Astrocyte (in vitro differentiated cells and primary cell): ENCODE data around the gene SMCO1. TPM values are rescaled to one million over a fixed set of nuclear protein-coding genes. Genes with fewer than 3 reads are reported as not detected.
"Not testable (repeated sequence)": the region's sequence is repeated elsewhere in the genome, so short reads cannot be mapped to it uniquely, and the experiment has no call there.

ENCODE experiments used
- DNase-seq: peaks from one replicate; pipeline ENCODE4 v3.0.0-alpha.2; 2010; ENCODE audit warnings: low read depth
- FAIRE-seq: peaks from 2 replicates; lab custom pipeline; 2011; peaks lifted over from hg19 to GRCh38; lab: Jason Lieb, UNC
- H2AFZ ChIP-seq: 2 replicates; pipeline ENCODE4 v1.6.0; 2012; ENCODE audit warnings: low read depth, low read length, inconsistent platforms
- H3K27ac ChIP-seq: 2 replicates; pipeline ENCODE4 v1.5.1; 2011; ENCODE audit warnings: low read depth, low read length, inconsistent platforms
- H3K27me3 ChIP-seq: 2 replicates; pipeline ENCODE4 v1.6.0; 2011; ENCODE audit warnings: low read length, inconsistent platforms; ENCODE audit not compliant: insufficient read depth
- H3K36me3 ChIP-seq: 2 replicates; pipeline ENCODE4 v1.5.1; 2011; ENCODE audit warnings: low read length, inconsistent platforms; ENCODE audit not compliant: insufficient read depth
- H3K4me1 ChIP-seq: 2 replicates; pipeline ENCODE4 v1.5.1; 2011; ENCODE audit warnings: low read length, inconsistent platforms; ENCODE audit not compliant: insufficient read depth
- H3K4me2 ChIP-seq: 2 replicates; pipeline ENCODE4 v1.6.0; 2012; ENCODE audit warnings: low read length, inconsistent platforms
- H3K4me3 ChIP-seq: 2 replicates; pipeline ENCODE4 v1.5.1; 2011; ENCODE audit warnings: low read depth, mild to moderate bottlenecking, low read length, inconsistent platforms; ENCODE audit not compliant: insufficient read depth
- H3K79me2 ChIP-seq: 2 replicates; pipeline ENCODE4 v1.6.0; 2012; ENCODE audit warnings: mild to moderate bottlenecking, low read length, inconsistent platforms; ENCODE audit not compliant: insufficient read depth
- H3K9ac ChIP-seq: 2 replicates; pipeline ENCODE4 v1.6.0; 2012; ENCODE audit warnings: mild to moderate bottlenecking, low read length, inconsistent platforms
- H3K9me3 ChIP-seq: 2 replicates; pipeline ENCODE4 v1.5.1; 2012; ENCODE audit warnings: low read depth, mild to moderate bottlenecking, low read length, inconsistent platforms; ENCODE audit not compliant: insufficient read depth
- H4K20me1 ChIP-seq: 2 replicates; pipeline ENCODE4 v1.6.0; 2012; ENCODE audit warnings: low read length, inconsistent platforms; ENCODE audit not compliant: insufficient read depth
- H3K27ac Mint-ChIP-seq: one replicate; pipeline ENCODE4 v1.8.0; 2021; ENCODE audit warnings: mild to moderate bottlenecking, mixed read lengths; ENCODE audit not compliant: unreplicated experiment
- H3K27me3 Mint-ChIP-seq: one replicate; pipeline ENCODE4 v1.8.0; 2021; ENCODE audit warnings: low read depth, mixed read lengths; ENCODE audit not compliant: unreplicated experiment
- H3K36me3 Mint-ChIP-seq: one replicate; pipeline ENCODE4 v1.8.0; 2021; ENCODE audit warnings: low read depth, mixed read lengths; ENCODE audit not compliant: unreplicated experiment
- H3K4me1 Mint-ChIP-seq: one replicate; pipeline ENCODE4 v1.8.0; 2021; ENCODE audit warnings: low read depth, mixed read lengths; ENCODE audit not compliant: unreplicated experiment
- H3K4me3 Mint-ChIP-seq: one replicate; pipeline ENCODE4 v1.8.0; 2021; ENCODE audit warnings: mild to moderate bottlenecking, moderate library complexity, mixed read lengths; ENCODE audit not compliant: unreplicated experiment
- H3K9me3 Mint-ChIP-seq: one replicate; pipeline ENCODE4 v1.8.0; 2021; ENCODE audit warnings: mild to moderate bottlenecking, mixed read lengths; ENCODE audit not compliant: unreplicated experiment
- EZH2 ChIP-seq: IDR thresholded peaks from 2 replicates; pipeline ENCODE4 v1.6.1; 2012; ENCODE audit warnings: mild to moderate bottlenecking, low read length, inconsistent platforms; ENCODE audit not compliant: insufficient read depth
- total RNA-seq: library from RNA; stranded (reverse); gene quantifications from 2 replicates; pipeline ENCODE4 v1.2.1, GENCODE V29; 2021
- TF ChIP-seq, protein P1 (sequence below): IDR thresholded peaks from 2 replicates; pipeline ENCODE4 v1.5.1; 2011; ENCODE audit warnings: low read depth, mild to moderate bottlenecking, inconsistent platforms, low read length, moderate library complexity; ENCODE audit not compliant: insufficient read depth

SMCO1 gene
- total RNA-seq, 1 donor from 2014 or later: not detected

DNA sequence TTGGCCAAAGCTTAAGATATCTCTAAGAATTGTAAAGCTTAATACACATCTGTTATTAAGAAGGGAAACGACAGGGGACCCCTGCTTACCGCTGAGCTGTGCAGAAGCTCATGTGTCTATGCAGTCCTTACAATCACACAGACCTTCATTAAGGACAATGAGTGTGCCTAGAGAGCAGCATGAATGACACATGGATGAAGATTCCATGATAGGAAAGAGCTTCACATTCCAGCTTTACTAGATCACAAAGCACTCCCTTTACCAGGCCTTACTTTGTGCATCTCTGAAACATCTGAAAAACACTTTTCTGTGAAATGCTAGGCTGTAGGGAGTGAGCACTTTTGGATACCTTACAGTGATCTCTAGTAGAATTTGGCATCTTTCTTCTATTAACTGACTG is 43.6 kb downstream of the SMCO1 start:
- Histone ChIP-seq H3K27ac (no peak overlapping the region), H3K27me3 (no peaks in the 10 kb centered on the region)

DNA sequence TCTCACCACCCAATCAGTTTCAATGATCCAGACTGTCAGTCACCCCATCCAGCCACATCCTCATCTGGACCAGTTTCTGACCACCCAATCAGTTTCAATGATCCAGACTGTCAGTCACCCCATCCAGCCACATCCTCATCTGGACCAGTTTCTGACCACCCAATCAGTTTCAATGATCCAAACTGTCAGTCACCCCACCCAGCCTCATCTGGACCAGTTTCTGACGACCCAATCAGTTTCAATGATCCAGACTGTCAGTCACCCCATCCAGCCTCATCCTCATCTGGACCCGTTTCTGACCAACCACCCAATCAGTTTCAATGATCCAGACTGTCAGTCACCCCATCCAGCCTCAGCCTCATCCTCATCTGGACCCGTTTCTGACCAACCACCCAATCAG is 45.0 kb downstream of the SMCO1 start:
- H3K4me2 ChIP-seq, H3K27me3 ChIP-seq, FAIRE-seq, H3K4me3 ChIP-seq, H3K4me1 ChIP-seq, H3K27ac Mint-ChIP-seq, H3K27me3 Mint-ChIP-seq, H3K4me1 Mint-ChIP-seq, H3K27ac ChIP-seq, H3K9me3 ChIP-seq, H3K9me3 Mint-ChIP-seq, H3K9ac ChIP-seq, H3K36me3 Mint-ChIP-seq, H2AFZ ChIP-seq, DNase-seq, H3K4me3 Mint-ChIP-seq: not testable (repeated sequence)
- H4K20me1 ChIP-seq: peaks cover 24% of the 10 kb centered on the region
- H3K36me3 ChIP-seq: peaks cover 34% of the 10 kb centered on the region
- peaks cover 24% of the 10 kb centered on the region for H3K79me2 ChIP-seq

More for the DNA sequence above, 43.6 kb downstream of the SMCO1 start:
- DNase-seq (peak; percentile 9), FAIRE-seq (no peak)
- H3K9ac ChIP-seq: no peak overlapping the region
- Mint-ChIP-seq H3K4me1 (peaks cover 4% of the 10 kb centered on the region), H3K27me3 (no peaks in the 10 kb centered on the region), H3K9me3 (no peaks in the 10 kb centered on the region), H3K4me3 (no peak overlapping the region), H3K36me3 (peaks cover 7% of the 10 kb centered on the region), H3K27ac (peak overlapping the region; percentile 9)
- no peak overlapping the region for H2AFZ ChIP-seq
- no peak overlapping the region for H3K4me2 ChIP-seq
- H3K36me3 ChIP-seq: peaks cover 38% of the 10 kb centered on the region
- no peaks in the 10 kb centered on the region for H3K4me1 ChIP-seq
- H3K79me2 ChIP-seq: peaks cover 24% of the 10 kb centered on the region
- H4K20me1 ChIP-seq: peaks cover 24% of the 10 kb centered on the region
- no peak overlapping the region for H3K4me3 ChIP-seq
- no peaks in the 10 kb centered on the region for H3K9me3 ChIP-seq
- TF ChIP-seq EZH2: no peak
- TF ChIP-seq, protein P1, sequence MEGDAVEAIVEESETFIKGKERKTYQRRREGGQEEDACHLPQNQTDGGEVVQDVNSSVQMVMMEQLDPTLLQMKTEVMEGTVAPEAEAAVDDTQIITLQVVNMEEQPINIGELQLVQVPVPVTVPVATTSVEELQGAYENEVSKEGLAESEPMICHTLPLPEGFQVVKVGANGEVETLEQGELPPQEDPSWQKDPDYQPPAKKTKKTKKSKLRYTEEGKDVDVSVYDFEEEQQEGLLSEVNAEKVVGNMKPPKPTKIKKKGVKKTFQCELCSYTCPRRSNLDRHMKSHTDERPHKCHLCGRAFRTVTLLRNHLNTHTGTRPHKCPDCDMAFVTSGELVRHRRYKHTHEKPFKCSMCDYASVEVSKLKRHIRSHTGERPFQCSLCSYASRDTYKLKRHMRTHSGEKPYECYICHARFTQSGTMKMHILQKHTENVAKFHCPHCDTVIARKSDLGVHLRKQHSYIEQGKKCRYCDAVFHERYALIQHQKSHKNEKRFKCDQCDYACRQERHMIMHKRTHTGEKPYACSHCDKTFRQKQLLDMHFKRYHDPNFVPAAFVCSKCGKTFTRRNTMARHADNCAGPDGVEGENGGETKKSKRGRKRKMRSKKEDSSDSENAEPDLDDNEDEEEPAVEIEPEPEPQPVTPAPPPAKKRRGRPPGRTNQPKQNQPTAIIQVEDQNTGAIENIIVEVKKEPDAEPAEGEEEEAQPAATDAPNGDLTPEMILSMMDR: no peak

DNA sequence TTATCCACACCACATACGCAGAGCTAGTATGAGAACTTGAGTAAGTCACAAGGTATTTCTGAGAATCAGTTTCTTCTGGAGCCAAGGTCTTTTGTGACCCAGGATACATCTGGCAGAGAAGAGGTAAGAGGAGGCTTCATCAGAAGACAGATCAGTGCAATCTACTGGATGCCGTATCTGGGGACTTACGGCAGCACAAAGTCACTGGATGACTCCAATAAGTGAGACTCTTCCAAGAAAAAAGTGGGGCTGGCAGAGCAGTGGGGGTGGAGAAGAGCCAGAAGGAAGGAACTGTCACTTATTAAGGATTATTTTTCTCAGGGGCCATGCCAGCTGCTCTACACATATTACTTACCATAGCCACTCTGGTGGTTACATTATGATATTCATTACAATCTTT is 51.3 kb downstream of the SMCO1 start:
- FAIRE-seq (no peak), DNase-seq (no peak)
- no peak overlapping the region for H3K4me3 Mint-ChIP-seq
- Histone ChIP-seq H3K36me3 (no peaks in the 10 kb centered on the region), H3K9ac (no peak overlapping the region), H3K27ac (no peak overlapping the region), H3K4me2 (no peak overlapping the region), H2AFZ (no peak overlapping the region), H3K4me3 (no peak overlapping the region), H3K79me2 (peaks cover 6% of the 10 kb centered on the region), H3K9me3 (peaks cover 17% of the 10 kb centered on the region), H3K27me3 (no peaks in the 10 kb centered on the region), H3K4me1 (no peaks in the 10 kb centered on the region), H4K20me1 (peaks cover 7% of the 10 kb centered on the region)
- peaks cover 1% of the 10 kb centered on the region for H3K9me3 Mint-ChIP-seq
- peaks cover 7% of the 10 kb centered on the region for H3K36me3 Mint-ChIP-seq
- H3K27ac Mint-ChIP-seq: no peak overlapping the region
- H3K27me3 Mint-ChIP-seq: no peaks in the 10 kb centered on the region
- TF ChIP-seq, protein P1: no peak
- no peak for TF ChIP-seq EZH2
- H3K4me1 Mint-ChIP-seq: no peaks in the 10 kb centered on the region
